ENCODE measurements around the gene AQP6.

The AQP6 gene

DNA sequence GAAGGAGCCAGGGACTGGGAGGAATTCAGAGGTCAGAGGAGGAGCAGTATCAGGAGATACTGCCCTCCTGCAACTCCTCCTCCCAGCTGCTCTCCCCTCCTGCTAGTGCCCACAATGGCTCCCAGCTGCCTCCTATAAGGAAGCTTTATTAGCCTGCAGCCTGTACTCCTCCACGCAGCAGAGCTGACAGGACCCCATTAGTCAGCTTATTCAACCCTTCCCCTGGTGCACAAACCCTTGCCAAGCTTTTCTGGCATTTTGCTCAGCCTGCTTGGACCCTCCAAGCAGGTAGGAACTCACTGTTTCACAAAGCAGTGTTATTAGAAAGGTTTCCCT, 29.2 kb upstream of the AQP6 start:
- no peaks in the 10 kb centered on the region for H3K9me2 ChIP-seq (replicated peaks; ENCODE audit: insufficient read depth, low read length)
- no peaks in the 10 kb centered on the region for H4K20me1 ChIP-seq (ENCODE audit: insufficient read depth, low read length)

DNA sequence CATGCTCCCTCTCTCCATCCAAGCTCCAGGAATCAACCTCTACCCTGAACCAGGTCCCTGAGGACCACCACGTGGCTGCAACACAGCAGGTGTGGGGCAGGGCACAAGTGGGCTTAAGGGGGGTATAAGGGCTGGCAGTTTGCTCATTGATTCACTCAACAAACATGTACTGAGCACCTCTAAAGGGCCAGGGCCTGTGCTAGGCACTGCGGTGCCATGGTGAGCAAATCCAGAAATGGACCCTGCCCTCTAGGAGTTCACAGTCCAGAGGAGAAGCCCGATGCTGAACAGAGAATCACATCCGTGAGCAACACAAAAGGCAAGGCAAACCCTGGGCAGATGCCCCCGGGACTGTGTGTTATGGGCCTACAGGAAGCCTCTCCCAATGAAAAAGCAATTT, 28.7 kb upstream of the AQP6 start:
- no peak overlapping the region for H3K4me2 ChIP-seq (ENCODE audit: low read depth, low read length)
- DNase-seq: no peak
- no peak overlapping the region for H2AFZ ChIP-seq (ENCODE audit: low read length)
- H3K27ac ChIP-seq (ENCODE audit: low read length): no peak overlapping the region
- H3K4me3 ChIP-seq (ENCODE audit: low read length): no peak overlapping the region
- 0 out of 2 replicates have a peak, but pooled peaks cover 6% of the 10 kb centered on the region for H3K4me1 ChIP-seq (ENCODE audit: low read length)
- H3K9me3 ChIP-seq (replicated peaks; ENCODE audit: insufficient read depth, low read length): no peaks in the 10 kb centered on the region
- TF ChIP-seq, protein P1, sequence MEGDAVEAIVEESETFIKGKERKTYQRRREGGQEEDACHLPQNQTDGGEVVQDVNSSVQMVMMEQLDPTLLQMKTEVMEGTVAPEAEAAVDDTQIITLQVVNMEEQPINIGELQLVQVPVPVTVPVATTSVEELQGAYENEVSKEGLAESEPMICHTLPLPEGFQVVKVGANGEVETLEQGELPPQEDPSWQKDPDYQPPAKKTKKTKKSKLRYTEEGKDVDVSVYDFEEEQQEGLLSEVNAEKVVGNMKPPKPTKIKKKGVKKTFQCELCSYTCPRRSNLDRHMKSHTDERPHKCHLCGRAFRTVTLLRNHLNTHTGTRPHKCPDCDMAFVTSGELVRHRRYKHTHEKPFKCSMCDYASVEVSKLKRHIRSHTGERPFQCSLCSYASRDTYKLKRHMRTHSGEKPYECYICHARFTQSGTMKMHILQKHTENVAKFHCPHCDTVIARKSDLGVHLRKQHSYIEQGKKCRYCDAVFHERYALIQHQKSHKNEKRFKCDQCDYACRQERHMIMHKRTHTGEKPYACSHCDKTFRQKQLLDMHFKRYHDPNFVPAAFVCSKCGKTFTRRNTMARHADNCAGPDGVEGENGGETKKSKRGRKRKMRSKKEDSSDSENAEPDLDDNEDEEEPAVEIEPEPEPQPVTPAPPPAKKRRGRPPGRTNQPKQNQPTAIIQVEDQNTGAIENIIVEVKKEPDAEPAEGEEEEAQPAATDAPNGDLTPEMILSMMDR (IDR thresholded peaks at IDR 0.05; ENCODE audit: low read length): no peak
- TF ChIP-seq EZH2phosphoT487 (IDR thresholded peaks at IDR 0.05; ENCODE audit: low read length) (no peak), EZH2 (optimal IDR thresholded peaks at IDR 0.05; ENCODE audit: low read depth, low read length) (no peak)
- no peaks in the 10 kb centered on the region for H3F3A ChIP-seq (ENCODE audit: insufficient read depth, low read length)
- H3K9ac ChIP-seq (ENCODE audit: low read length): no peak overlapping the region
- no peaks in the 10 kb centered on the region for H3K36me3 ChIP-seq (replicated peaks; ENCODE audit: insufficient read depth, low read length)
- no peaks in the 10 kb centered on the region for H3K9me2 ChIP-seq (replicated peaks; ENCODE audit: insufficient read depth, low read length)
- H3K27me3 ChIP-seq (replicated peaks; ENCODE audit: insufficient read depth, low read length): no peaks in the 10 kb centered on the region
- no peaks in the 10 kb centered on the region for H3K79me2 ChIP-seq (ENCODE audit: low read length)
- H4K20me1 ChIP-seq (ENCODE audit: insufficient read depth, low read length): no peaks in the 10 kb centered on the region

More for the DNA sequence above, 29.2 kb upstream of the AQP6 start:
- H2AFZ ChIP-seq (ENCODE audit: low read length): no peak overlapping the region
- H3K4me1 ChIP-seq (ENCODE audit: low read length): 0 out of 2 replicates have a peak, but pooled peaks cover 6% of the 10 kb centered on the region
- no peak for DNase-seq
- no peaks in the 10 kb centered on the region for H3K36me3 ChIP-seq (replicated peaks; ENCODE audit: insufficient read depth, low read length)
- no peak overlapping the region for H3K27ac ChIP-seq (ENCODE audit: low read length)
- H3K4me3 ChIP-seq (ENCODE audit: low read length): no peak overlapping the region
- H3K79me2 ChIP-seq (ENCODE audit: low read length): no peaks in the 10 kb centered on the region
- H3F3A ChIP-seq (ENCODE audit: insufficient read depth, low read length): no peaks in the 10 kb centered on the region
- H3K9me3 ChIP-seq (replicated peaks; ENCODE audit: insufficient read depth, low read length): no peaks in the 10 kb centered on the region
- H3K9ac ChIP-seq (ENCODE audit: low read length): no peak overlapping the region
- TF ChIP-seq EZH2 (optimal IDR thresholded peaks at IDR 0.05; ENCODE audit: low read depth, low read length): no peak
- no peak for TF ChIP-seq EZH2phosphoT487 (IDR thresholded peaks at IDR 0.05; ENCODE audit: low read length)
- TF ChIP-seq, protein P1 (IDR thresholded peaks at IDR 0.05; ENCODE audit: low read length): no peak
- no peak overlapping the region for H3K4me2 ChIP-seq (ENCODE audit: low read depth, low read length)
- H3K27me3 ChIP-seq (replicated peaks; ENCODE audit: insufficient read depth, low read length): no peaks in the 10 kb centered on the region

DNA sequence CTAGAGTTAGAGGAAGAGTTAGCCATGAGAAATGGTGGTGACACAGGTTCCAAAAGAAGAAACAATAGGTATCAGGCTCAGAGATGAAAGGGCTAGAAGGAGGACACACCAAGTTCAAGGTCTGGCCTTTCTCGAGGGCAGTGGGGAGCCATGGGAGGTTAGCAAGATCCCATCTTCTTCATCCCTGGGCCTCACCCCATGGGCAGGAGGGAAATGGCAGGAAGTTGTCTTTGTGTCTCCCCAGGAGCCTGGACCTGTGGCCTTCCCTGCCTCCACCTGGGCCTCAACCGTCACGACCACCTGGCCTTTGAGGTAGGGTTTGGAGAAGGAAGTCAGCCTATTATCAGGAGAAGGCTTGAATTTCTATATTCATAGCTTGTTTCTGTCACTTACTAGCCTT, 28.0 kb upstream of the AQP6 start:
- H4K20me1 ChIP-seq (ENCODE audit: insufficient read depth, low read length): no peaks in the 10 kb centered on the region
- DNase-seq: no peak
- H3K4me3 ChIP-seq (ENCODE audit: low read length): no peak overlapping the region
- H2AFZ ChIP-seq (ENCODE audit: low read length): 0 out of 2 replicates have a peak overlapping the region, but pooled peaks have one; percentile 93
- no peak for TF ChIP-seq EZH2phosphoT487 (IDR thresholded peaks at IDR 0.05; ENCODE audit: low read length)
- TF ChIP-seq, protein P1 (IDR thresholded peaks at IDR 0.05; ENCODE audit: low read length): no peak
- no peaks in the 10 kb centered on the region for H3K9me3 ChIP-seq (replicated peaks; ENCODE audit: insufficient read depth, low read length)
- no peaks in the 10 kb centered on the region for H3F3A ChIP-seq (ENCODE audit: insufficient read depth, low read length)
- no peaks in the 10 kb centered on the region for H3K27me3 ChIP-seq (replicated peaks; ENCODE audit: insufficient read depth, low read length)
- no peaks in the 10 kb centered on the region for H3K36me3 ChIP-seq (replicated peaks; ENCODE audit: insufficient read depth, low read length)
- no peaks in the 10 kb centered on the region for H3K79me2 ChIP-seq (ENCODE audit: low read length)
- no peak overlapping the region for H3K9ac ChIP-seq (ENCODE audit: low read length)
- H3K4me2 ChIP-seq (ENCODE audit: low read depth, low read length): no peak overlapping the region
- no peak overlapping the region for H3K27ac ChIP-seq (ENCODE audit: low read length)
- H3K9me2 ChIP-seq (replicated peaks; ENCODE audit: insufficient read depth, low read length): no peaks in the 10 kb centered on the region
- H3K4me1 ChIP-seq (ENCODE audit: low read length): 0 out of 2 replicates have a peak, but pooled peaks cover 6% of the 10 kb centered on the region
